HepG2 (cell line): ENCODE results near the gene TMEM151A. TPM values are rescaled to one million over a fixed set of nuclear protein-coding genes. Genes with fewer than 3 reads are reported as not detected.
A peak's percentile ranks its signal among the peaks of the same experiment; 100 is the strongest.

Source experiments
- ARNT ChIP-seq: fragments of 450-650 bp; IDR thresholded peaks from 2 replicates; pipeline ENCODE4 v1.6.1; 2017
- DMTF1 ChIP-seq: sonication (generic); formaldehyde crosslinking; IDR thresholded peaks from 2 replicates; pipeline ENCODE4 v1.4.0; 2020; ENCODE audit warnings: mild to moderate bottlenecking, missing genetic modification reagents
- ELF4 ChIP-seq: sonication (generic); formaldehyde crosslinking; IDR thresholded peaks from 2 replicates; pipeline ENCODE4 v1.5.0; 2020; ENCODE audit warnings: missing genetic modification reagents, mild to moderate bottlenecking, moderate library complexity, borderline replicate concordance
- HDAC2 ChIP-seq: sonication (generic); formaldehyde crosslinking; IDR thresholded peaks from 2 replicates; pipeline ENCODE4 v1.4.0; 2020; ENCODE audit warnings: missing genetic modification reagents
- HMG20B ChIP-seq: conservative IDR thresholded peaks from 2 replicates; pipeline ENCODE4 v1.6.1; 2016; ENCODE audit warnings: missing genetic modification reagents, missing compliant biosample characterization
- MIER2 ChIP-seq: IDR thresholded peaks from 2 replicates; pipeline ENCODE4 v1.6.1; 2016; ENCODE audit warnings: missing biosample characterization, missing genetic modification reagents
- MTA1 ChIP-seq: sonication (generic); formaldehyde crosslinking; IDR thresholded peaks from 2 replicates; pipeline ENCODE4 v1.4.0; 2020; ENCODE audit warnings: missing genetic modification reagents, mild to moderate bottlenecking, borderline replicate concordance
- PAX8 ChIP-seq: sonication (generic); formaldehyde crosslinking; IDR thresholded peaks from 2 replicates; pipeline ENCODE4 v1.8.0; 2022; ENCODE audit warnings: mild to moderate bottlenecking, missing genetic modification reagents, borderline replicate concordance
- PITX1 ChIP-seq: sonication (generic); formaldehyde crosslinking; IDR thresholded peaks from 2 replicates; pipeline ENCODE4 v1.5.1; 2020; ENCODE audit warnings: mild to moderate bottlenecking, missing genetic modification reagents
- RBM39 ChIP-seq: fragments of 200-400 bp; formaldehyde crosslinking; IDR thresholded peaks from one replicate; pipeline ENCODE4 v1.6.1; 2018; ENCODE audit warnings: antibody characterized with exemption, mild to moderate bottlenecking, low read depth, low read length; ENCODE audit not compliant: poor library complexity, severe bottlenecking
- SNAPC4 ChIP-seq: sonication (generic); formaldehyde crosslinking; IDR thresholded peaks from 2 replicates; pipeline ENCODE4 v1.4.0; 2020; ENCODE audit warnings: mild to moderate bottlenecking, missing genetic modification reagents
- UBTF ChIP-seq: sonication (generic); formaldehyde crosslinking; IDR thresholded peaks from 2 replicates; pipeline ENCODE4 v1.4.0; 2020; ENCODE audit warnings: mild to moderate bottlenecking, missing genetic modification reagents
- ZNF124 ChIP-seq: sonication (generic); formaldehyde crosslinking; IDR thresholded peaks from 2 replicates; pipeline ENCODE4 v1.4.0; 2020; ENCODE audit warnings: missing genetic modification reagents
- ZNF263 ChIP-seq: sonication (generic); formaldehyde crosslinking; IDR thresholded peaks from 2 replicates; pipeline ENCODE4 v1.4.0; 2020; ENCODE audit warnings: missing genetic modification reagents
- ZNF547 ChIP-seq: sonication (generic); formaldehyde crosslinking; IDR thresholded peaks from 2 replicates; pipeline ENCODE4 v1.5.1; 2020; ENCODE audit warnings: mild to moderate bottlenecking, missing genetic modification reagents
- ZNF570 ChIP-seq: sonication (generic); formaldehyde crosslinking; IDR thresholded peaks from 2 replicates; pipeline ENCODE4 v1.4.0; 2020; ENCODE audit warnings: mild to moderate bottlenecking, missing genetic modification reagents, borderline replicate concordance
- ZNF772 ChIP-seq: sonication (generic); formaldehyde crosslinking; IDR thresholded peaks from 2 replicates; pipeline ENCODE4 v1.5.0; 2020; ENCODE audit warnings: mild to moderate bottlenecking, missing genetic modification reagents
- polyA plus RNA-seq, 8 experiments: library from polyadenylated mRNA; depleted of rRNA in 3 of 8; stranded (reverse) in 7 of 8; unstranded in 1 of 8; fragments of >200 nt; fragmentation: Illumina TruSeq in 4 of 8; extraction: Trizol in 4 of 8; gene quantifications; 2 replicates each; pipeline versions ENCODE4 v1.2.1 to v1.2.3, GENCODE V29; 2011 to 2016; ENCODE audit warnings: low read depth in 4 of 8, missing spikeins in 1 of 8, mixed read lengths in 1 of 8; ENCODE audit not compliant: insufficient read depth in 1 of 8
- total RNA-seq, 5 experiments: library from RNA; depleted of rRNA; stranded (reverse); fragments of >200 nt; fragmentation: Illumina TruSeq; extraction: Trizol; gene quantifications; 2 replicates each; pipeline ENCODE4 v1.2.3, GENCODE V29; 2016; ENCODE audit warnings: low read depth in 1 of 5
- TF ChIP-seq, protein P1 (sequence below): IDR thresholded peaks from 2 replicates; pipeline ENCODE4 v1.6.1; 2016; ENCODE audit warnings: missing compliant biosample characterization, missing genetic modification reagents, borderline replicate concordance

TMEM151A gene
- total and polyA plus RNA-seq, 2 of the 13 experiments (the other 11 are each of a cell fraction or from before 2014, with no cell fraction given), result 0.18 to 0.33 TPM

DNA sequence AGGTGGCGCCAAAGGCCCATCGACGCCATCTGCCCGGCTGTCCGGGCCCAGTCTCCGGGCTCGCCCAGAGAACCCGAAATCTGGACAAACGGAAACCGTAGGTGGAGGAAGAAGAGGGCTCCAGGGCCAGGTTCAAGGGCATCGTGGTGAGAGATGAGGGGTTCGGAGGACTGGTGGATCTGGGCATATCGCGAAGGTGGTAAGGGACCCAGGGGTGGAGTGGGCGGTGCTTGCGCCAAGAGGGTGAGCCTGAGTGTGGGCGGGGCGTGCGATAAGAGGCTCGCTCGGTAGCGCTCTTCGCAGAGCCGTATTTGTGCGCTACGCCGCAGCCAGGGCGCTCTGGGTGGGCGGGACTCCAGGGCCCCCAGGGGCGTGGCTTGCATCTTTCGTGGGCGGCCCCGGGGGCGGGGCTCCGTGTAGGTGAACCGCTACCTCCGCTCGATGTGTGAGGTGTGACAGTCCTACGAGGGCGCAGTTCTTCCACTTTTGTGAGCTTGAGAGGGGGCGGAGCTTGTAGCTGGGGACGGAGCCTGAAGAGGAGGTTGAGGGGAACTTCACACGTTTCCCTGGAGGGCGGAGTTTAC is 20.4 kb downstream of the TMEM151A start (continued):
- TF ChIP-seq PAX8 (CRISPR knock-in tag) (0 out of 2 replicates have a peak, but pooled peaks have one; percentile 61), MIER2 (CRISPR knock-in tag) (0 out of 2 replicates have a peak, but pooled peaks have one; percentile 16), HDAC2 (CRISPR knock-in tag) (peak; percentile 23; the same call in 1 of the 2 replicates), RBM39 (peak; percentile 75), ZNF124 (CRISPR knock-in tag) (no peak; the same call in 1 of the 2 replicates), ZNF547 (CRISPR knock-in tag) (no peak; the same call in 1 of the 2 replicates), UBTF (CRISPR knock-in tag) (peak; percentile 46; the same call in 1 of the 2 replicates), DMTF1 (CRISPR knock-in tag) (no peak), ZNF772 (CRISPR knock-in tag) (0 out of 2 replicates have a peak, but pooled peaks have one; percentile 23), ZNF570 (0 out of 2 replicates have a peak, but pooled peaks have one; percentile 46), PITX1 (CRISPR knock-in tag) (peak; percentile 18; the same call in 1 of the 2 replicates), ELF4 (CRISPR knock-in tag) (no peak), ZNF263 (CRISPR knock-in tag) (peak; percentile 70), SNAPC4 (no peak), MTA1 (CRISPR knock-in tag) (peak; percentile 50; the same call in 1 of the 2 replicates), ARNT (no peak), HMG20B (no peak)
- TF ChIP-seq, protein P1, sequence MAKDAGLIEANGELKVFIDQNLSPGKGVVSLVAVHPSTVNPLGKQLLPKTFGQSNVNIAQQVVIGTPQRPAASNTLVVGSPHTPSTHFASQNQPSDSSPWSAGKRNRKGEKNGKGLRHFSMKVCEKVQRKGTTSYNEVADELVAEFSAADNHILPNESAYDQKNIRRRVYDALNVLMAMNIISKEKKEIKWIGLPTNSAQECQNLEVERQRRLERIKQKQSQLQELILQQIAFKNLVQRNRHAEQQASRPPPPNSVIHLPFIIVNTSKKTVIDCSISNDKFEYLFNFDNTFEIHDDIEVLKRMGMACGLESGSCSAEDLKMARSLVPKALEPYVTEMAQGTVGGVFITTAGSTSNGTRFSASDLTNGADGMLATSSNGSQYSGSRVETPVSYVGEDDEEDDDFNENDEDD (CRISPR knock-in tag), result no peak
